ENCODE data around the gene MAGEA6.

GRCh38 chrX:152735101-152735500 is 34.4 kb downstream of the MAGEA6 start:
- TF ChIP-seq, protein P1, sequence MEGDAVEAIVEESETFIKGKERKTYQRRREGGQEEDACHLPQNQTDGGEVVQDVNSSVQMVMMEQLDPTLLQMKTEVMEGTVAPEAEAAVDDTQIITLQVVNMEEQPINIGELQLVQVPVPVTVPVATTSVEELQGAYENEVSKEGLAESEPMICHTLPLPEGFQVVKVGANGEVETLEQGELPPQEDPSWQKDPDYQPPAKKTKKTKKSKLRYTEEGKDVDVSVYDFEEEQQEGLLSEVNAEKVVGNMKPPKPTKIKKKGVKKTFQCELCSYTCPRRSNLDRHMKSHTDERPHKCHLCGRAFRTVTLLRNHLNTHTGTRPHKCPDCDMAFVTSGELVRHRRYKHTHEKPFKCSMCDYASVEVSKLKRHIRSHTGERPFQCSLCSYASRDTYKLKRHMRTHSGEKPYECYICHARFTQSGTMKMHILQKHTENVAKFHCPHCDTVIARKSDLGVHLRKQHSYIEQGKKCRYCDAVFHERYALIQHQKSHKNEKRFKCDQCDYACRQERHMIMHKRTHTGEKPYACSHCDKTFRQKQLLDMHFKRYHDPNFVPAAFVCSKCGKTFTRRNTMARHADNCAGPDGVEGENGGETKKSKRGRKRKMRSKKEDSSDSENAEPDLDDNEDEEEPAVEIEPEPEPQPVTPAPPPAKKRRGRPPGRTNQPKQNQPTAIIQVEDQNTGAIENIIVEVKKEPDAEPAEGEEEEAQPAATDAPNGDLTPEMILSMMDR (IDR thresholded peaks at IDR 0.05; ENCODE audit: low read depth, low read length) = no peak
- TF ChIP-seq POLR2A (IDR thresholded peaks at IDR 0.05; ENCODE audit: extremely low read depth, insufficient read length) (no peak), MAX (IDR thresholded peaks at IDR 0.05; ENCODE audit: low read depth, low read length) (no peak), MYC (IDR thresholded peaks at IDR 0.05; ENCODE audit: low read depth, low read length) (no peak)

Data from NB4 (cell line).